Fibroblast of lung (primary cell): ENCODE results near the gene HSPG2. TPM values are rescaled to one million over a fixed set of nuclear protein-coding genes. Genes with fewer than 3 reads are reported as not detected.
A peak's percentile ranks its signal among the peaks of the same experiment; 100 is the strongest.

Experiments used
- DNase-seq, 2 donors: peaks; one replicate each; pipeline versions ENCODE4 v3.0.0 to v3.0.0-alpha.2; 2010; ENCODE audit warnings: low read depth in 2 of 2
- H2AFZ ChIP-seq: 2 replicates; pipeline ENCODE4 v1.5.1; 2012; ENCODE audit warnings: low read length, control low read depth, inconsistent platforms
- H3K27ac ChIP-seq: 2 replicates; pipeline ENCODE4 v1.5.1; 2011; ENCODE audit warnings: low read length, control low read depth; ENCODE audit not compliant: insufficient read depth
- H3K27me3 ChIP-seq: 2 replicates; pipeline ENCODE4 v1.5.1; 2011; ENCODE audit warnings: mild to moderate bottlenecking, low read length; ENCODE audit not compliant: control insufficient read depth, insufficient read depth
- H3K36me3 ChIP-seq: 2 replicates; pipeline ENCODE4 v1.5.1; 2011; ENCODE audit warnings: low read length; ENCODE audit not compliant: control insufficient read depth, insufficient read depth
- H3K4me1 ChIP-seq: 2 replicates; pipeline ENCODE4 v1.5.1; 2011; ENCODE audit warnings: low read length; ENCODE audit not compliant: control insufficient read depth, insufficient read depth; ENCODE audit errors: extremely low read depth
- H3K4me2 ChIP-seq: 2 replicates; pipeline ENCODE4 v1.5.1; 2011; ENCODE audit warnings: low read length, control low read depth; ENCODE audit not compliant: insufficient read depth; ENCODE audit errors: extremely low read depth
- H3K4me3 ChIP-seq, 4 experiments: fragments of 200-600 bp in 1 of 4; sonication (generic) in 1 of 4; replicated peaks in 1 of 4; 2 replicates each; pipeline ENCODE4 v1.5.1; 2011 to 2016; ENCODE audit warnings: low read length in 4 of 4, low read depth in 3 of 4, mild to moderate bottlenecking in 3 of 4, control low read depth in 2 of 4, inconsistent platforms in 1 of 4, mixed read lengths in 1 of 4; ENCODE audit not compliant: insufficient read depth in 1 of 4; ENCODE audit errors: control extremely low read depth in 1 of 4
- H3K79me2 ChIP-seq: 2 replicates; pipeline ENCODE4 v1.5.1; 2012; ENCODE audit warnings: mild to moderate bottlenecking, low read length, inconsistent platforms; ENCODE audit not compliant: control insufficient read depth, insufficient read depth
- H3K9ac ChIP-seq: 2 replicates; pipeline ENCODE4 v1.5.1; 2011; ENCODE audit warnings: mild to moderate bottlenecking, low read length, control low read depth; ENCODE audit not compliant: insufficient read depth
- H3K9me3 ChIP-seq: 2 replicates; pipeline ENCODE4 v1.5.1; 2012; ENCODE audit warnings: low read depth, low read length; ENCODE audit not compliant: control insufficient read depth, insufficient read depth
- H4K20me1 ChIP-seq: 2 replicates; pipeline ENCODE4 v1.5.1; 2011; ENCODE audit warnings: low read length; ENCODE audit not compliant: control insufficient read depth, insufficient read depth; ENCODE audit errors: extremely low read depth
- EZH2 ChIP-seq: IDR thresholded peaks from 2 replicates; pipeline ENCODE4 v1.5.1; 2012; ENCODE audit warnings: low read length, control low read depth, mild to moderate bottlenecking; ENCODE audit errors: missing control alignments
- polyA plus RNA-seq, 2 donors: library from polyadenylated mRNA; depleted of rRNA in 1 of 2; stranded (reverse) in 1 of 2; unstranded in 1 of 2; fragments of >200 nt; gene quantifications; 2 replicates each; pipeline ENCODE4 v1.2.1, GENCODE V29; 2011 to 2012; ENCODE audit warnings: missing spikeins in 1 of 2
- total RNA-seq: library from RNA; depleted of rRNA; stranded (reverse); fragments of >200 nt; gene quantifications from 2 replicates; pipeline ENCODE4 v1.2.1, GENCODE V29; 2014
- TF ChIP-seq, protein P1 (sequence below), 2 donors: IDR thresholded peaks in 1 of 2; conservative IDR thresholded peaks in 1 of 2; 1 replicate in 1 of 2; 2 replicates in 1 of 2; pipeline ENCODE4 v1.5.1; 2011 to 2012; ENCODE audit warnings: low read length in 2 of 2, control low read depth in 1 of 2, inconsistent platforms in 1 of 2, low read depth in 1 of 2, mild to moderate bottlenecking in 1 of 2

The HSPG2 gene
- total and polyA plus RNA-seq, 2 donors (not counting 1 experiment from before 2014, with no cell fraction given) = 40.7 to 88.4 TPM

GRCh38 chr1:21911205-21912001, 25.7 kb downstream of the HSPG2 start:
- Histone ChIP-seq H3K4me2 (no peak overlapping the region), H3K27ac (peak overlapping the region; percentile 69), H3K79me2 (peaks cover 33% of the 10 kb centered on the region), H3K36me3 (peaks cover 4% of the 10 kb centered on the region), H3K4me1 (peaks cover 40% of the 10 kb centered on the region), H3K9ac (peak overlapping the region; percentile 39), H3K27me3 (no peaks in the 10 kb centered on the region), H2AFZ (no peak overlapping the region), H3K9me3 (no peaks in the 10 kb centered on the region), H3K4me3 (no peak overlapping the region), H4K20me1 (no peaks in the 10 kb centered on the region)
- TF ChIP-seq, protein P1, sequence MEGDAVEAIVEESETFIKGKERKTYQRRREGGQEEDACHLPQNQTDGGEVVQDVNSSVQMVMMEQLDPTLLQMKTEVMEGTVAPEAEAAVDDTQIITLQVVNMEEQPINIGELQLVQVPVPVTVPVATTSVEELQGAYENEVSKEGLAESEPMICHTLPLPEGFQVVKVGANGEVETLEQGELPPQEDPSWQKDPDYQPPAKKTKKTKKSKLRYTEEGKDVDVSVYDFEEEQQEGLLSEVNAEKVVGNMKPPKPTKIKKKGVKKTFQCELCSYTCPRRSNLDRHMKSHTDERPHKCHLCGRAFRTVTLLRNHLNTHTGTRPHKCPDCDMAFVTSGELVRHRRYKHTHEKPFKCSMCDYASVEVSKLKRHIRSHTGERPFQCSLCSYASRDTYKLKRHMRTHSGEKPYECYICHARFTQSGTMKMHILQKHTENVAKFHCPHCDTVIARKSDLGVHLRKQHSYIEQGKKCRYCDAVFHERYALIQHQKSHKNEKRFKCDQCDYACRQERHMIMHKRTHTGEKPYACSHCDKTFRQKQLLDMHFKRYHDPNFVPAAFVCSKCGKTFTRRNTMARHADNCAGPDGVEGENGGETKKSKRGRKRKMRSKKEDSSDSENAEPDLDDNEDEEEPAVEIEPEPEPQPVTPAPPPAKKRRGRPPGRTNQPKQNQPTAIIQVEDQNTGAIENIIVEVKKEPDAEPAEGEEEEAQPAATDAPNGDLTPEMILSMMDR (conservative IDR thresholded peaks at IDR 0.05 in 1 of 2, IDR thresholded peaks at IDR 0.05 in 1 of 2; ENCODE audit: low read depth in 1 of 2, low read length in 2 of 2) = no peak
- no peak for TF ChIP-seq EZH2
- DNase-seq = peak; percentile 59 to 70

DNA sequence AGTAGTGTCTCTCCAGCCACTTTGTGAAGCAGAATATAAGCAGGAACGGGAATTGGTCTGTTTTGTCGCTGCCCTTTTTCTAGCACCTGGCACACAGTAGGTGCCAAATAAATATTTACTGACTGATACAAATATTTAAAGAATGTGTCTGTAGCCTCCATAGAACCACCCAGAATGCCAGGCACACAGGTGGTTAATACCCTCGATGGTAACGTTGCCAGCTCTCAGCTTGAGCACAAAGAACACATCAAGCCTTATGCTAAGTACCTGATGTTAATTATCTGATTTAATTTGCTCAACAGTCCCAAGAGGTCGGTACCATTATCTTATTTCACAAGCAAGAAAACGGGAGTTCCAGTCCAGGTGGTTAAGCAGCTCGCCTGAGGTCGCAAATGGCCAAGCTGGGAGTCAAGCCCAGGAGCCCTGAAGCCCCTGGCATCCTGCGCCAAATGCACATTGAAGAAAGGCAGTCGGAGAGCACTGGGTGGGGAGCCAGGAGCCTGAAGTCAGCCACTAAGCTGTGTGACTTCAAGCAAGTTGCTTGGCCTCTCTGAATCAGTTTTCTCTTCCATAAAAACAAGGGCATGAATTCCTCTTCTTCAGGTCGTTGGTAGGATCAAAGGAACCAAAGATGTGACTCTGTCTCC, 26.4 kb downstream of the HSPG2 start:
- DNase-seq = no peak
- TF ChIP-seq, protein P1 (conservative IDR thresholded peaks at IDR 0.05 in 1 of 2, IDR thresholded peaks at IDR 0.05 in 1 of 2; ENCODE audit: low read depth in 1 of 2, low read length in 2 of 2) = no peak
- TF ChIP-seq EZH2 = no peak
- Histone ChIP-seq H3K9ac (no peak overlapping the region), H3K27me3 (no peaks in the 10 kb centered on the region), H4K20me1 (no peaks in the 10 kb centered on the region), H3K79me2 (peaks cover 33% of the 10 kb centered on the region), H3K27ac (peak overlapping the region; percentile 69), H3K4me2 (no peak overlapping the region), H2AFZ (no peak overlapping the region), H3K4me3 (no peak overlapping the region), H3K9me3 (no peaks in the 10 kb centered on the region), H3K36me3 (peaks cover 4% of the 10 kb centered on the region), H3K4me1 (peaks cover 40% of the 10 kb centered on the region)

DNA sequence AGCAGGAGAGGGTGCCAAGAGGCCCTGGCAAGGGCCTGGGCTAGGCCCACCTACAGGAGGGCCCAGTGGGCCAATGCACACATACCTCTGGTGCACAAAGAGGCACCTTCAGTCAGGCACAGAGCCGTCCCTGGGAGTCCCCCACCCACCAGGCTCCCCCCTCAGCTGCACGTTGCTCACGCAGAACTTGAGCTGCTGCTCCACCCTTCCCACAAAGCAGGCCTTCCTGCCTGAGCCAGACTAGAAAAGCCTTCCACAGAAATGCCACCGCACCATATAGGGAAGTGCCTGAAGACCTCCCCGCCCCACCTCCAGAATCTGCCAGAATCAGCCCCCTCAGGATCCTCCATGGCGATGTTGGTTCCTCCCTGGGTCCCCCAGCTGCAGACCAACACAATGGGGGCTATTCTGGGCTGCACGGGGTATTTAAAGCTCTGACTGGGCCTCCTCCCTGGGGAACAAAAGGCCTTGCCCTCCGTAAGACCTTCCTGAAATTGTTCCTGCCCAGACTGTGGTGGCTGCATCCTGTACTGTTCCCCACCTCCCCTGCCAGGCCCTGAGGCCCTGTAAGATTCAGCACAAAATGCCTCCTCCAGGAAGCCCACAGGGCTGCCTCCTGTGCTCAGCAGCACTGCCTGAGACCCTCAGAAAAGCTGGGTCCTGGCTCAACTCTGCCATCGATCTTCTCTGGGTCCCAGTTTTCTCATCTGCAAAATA, 27.2 kb downstream of the HSPG2 start:
- TF ChIP-seq, protein P1 (conservative IDR thresholded peaks at IDR 0.05 in 1 of 2, IDR thresholded peaks at IDR 0.05 in 1 of 2; ENCODE audit: low read depth in 1 of 2, low read length in 2 of 2) = no peak
- no peak for TF ChIP-seq EZH2
- no peaks in the 10 kb centered on the region for H3K9me3 ChIP-seq
- peaks cover 36% of the 10 kb centered on the region for H3K79me2 ChIP-seq
- peak; percentile 65 to 86 for DNase-seq
- no peaks in the 10 kb centered on the region for H4K20me1 ChIP-seq
- H3K9ac ChIP-seq = peak overlapping the region; percentile 39
- H3K4me2 ChIP-seq = no peak overlapping the region
- H3K27ac ChIP-seq = peak overlapping the region; percentile 69
- H3K4me3 ChIP-seq = no peak overlapping the region
- peaks cover 4% of the 10 kb centered on the region for H3K36me3 ChIP-seq
- H2AFZ ChIP-seq = no peak overlapping the region
- H3K4me1 ChIP-seq = peaks cover 34% of the 10 kb centered on the region
- H3K27me3 ChIP-seq = no peaks in the 10 kb centered on the region
